NB4 (cell line): ENCODE measurements around the gene SCNN1A.

Experiments used
- MAX ChIP-seq: IDR thresholded peaks from 2 replicates; pipeline ENCODE4 v1.6.1; 2011; ENCODE audit warnings: low read depth, low read length
- POLR2A ChIP-seq: IDR thresholded peaks from 2 replicates; pipeline ENCODE4 v1.6.1; 2011; ENCODE audit warnings: mild to moderate bottlenecking; ENCODE audit not compliant: insufficient read length; ENCODE audit errors: extremely low read depth

- TF ChIP-seq POLR2A (no peak), MAX (no peak)
Observed at GRCh38 chr12:6306151-6306550, 69.2 kb downstream of the SCNN1A start.
